Urothelium cell line (cell line): ENCODE results near the gene ST7.
A peak's percentile ranks its signal among the peaks of the same experiment; 100 is the strongest.

Source experiments
- DNase-seq: peaks from one replicate; pipeline ENCODE4 v3.0.0; 2011; ENCODE audit warnings: low spot score, mixed read lengths
- FAIRE-seq: peaks from 2 replicates; lab custom pipeline; 2011; peaks lifted over from hg19 to GRCh38; lab: Jason Lieb, UNC

ST7 gene

DNA sequence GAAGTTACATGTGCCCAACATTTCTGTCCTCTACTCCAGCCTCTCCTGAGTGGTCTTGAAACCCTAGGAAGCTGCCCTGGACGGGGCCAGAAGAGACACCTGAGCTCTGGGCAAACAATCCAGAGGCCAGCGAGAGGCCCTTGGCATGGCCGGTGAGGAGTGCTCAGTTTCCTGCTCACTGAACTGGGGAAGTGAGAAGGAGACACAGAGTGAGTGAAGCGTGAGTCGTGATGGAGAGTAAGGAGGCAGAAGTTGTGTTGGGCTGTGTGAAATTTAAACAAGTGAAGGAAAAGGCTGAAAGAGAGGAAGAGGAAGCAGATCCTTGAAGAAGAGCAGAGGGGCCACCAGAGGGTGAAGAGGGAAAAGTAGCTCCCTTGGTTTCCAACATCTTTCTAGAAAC is 296.4 kb downstream of the ST7 start:
- FAIRE-seq (no peak), DNase-seq (no peak)

DNA sequence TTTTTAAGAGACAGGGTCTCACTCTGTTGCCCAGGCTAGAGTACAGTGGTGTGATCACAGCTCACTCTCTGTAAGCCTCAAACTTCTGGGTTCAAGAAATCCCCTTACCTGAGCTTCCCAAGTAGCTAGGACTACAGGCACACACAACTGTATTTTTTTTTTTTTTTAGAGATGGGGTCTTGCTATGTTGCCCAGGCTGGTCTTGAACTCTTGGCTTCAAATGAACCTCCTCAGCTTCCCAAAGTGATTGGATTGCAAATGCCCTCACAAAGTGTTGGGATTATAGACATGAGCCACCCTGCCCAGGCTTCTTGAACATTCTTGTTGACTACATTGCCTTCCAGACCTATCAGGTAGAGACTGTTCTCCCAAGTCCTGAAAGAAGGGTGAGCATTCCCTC is 296.9 kb downstream of the ST7 start:
- DNase-seq = no peak
- no peak for FAIRE-seq

DNA sequence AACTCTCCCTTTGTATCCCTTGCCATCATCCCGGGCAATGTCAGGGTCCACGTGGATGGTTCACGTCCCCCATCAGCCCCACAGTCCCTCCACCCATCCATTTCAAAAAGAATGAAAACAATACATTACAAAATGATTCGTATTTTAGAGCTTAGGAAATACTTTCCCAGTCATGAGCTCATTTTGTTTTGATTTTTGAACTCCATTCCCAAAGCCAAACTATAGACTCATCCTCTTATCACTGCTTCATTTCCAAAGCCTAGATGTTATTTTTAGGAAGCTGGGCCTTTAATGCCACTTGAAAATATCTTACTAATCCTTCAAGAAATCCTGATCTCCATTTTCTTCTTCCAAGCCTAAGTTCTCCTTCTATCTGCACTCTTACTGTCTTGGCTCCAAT is 297.5 kb downstream of the ST7 start:
- DNase-seq = no peak
- FAIRE-seq = no peak

DNA sequence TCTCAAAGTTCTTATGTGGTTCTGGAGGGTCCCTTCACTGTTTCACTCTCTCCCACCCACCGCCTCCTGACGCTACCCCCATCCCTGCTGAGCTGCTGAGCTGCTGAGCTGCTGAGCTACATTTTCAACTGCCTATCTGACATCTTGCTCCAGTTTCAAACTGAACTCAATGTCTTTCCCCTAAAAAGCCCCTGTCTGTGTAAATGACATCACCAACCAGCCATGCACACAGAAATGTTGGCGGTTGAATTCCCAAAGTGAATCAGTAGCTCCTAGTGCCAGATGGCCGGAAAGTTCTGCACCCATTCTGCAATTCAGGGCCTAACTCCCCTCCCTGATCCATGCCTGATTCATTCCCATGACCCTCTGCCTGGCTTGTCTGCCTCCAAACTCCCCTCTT is 298.4 kb downstream of the ST7 start:
- FAIRE-seq = no peak
- peak; percentile 27 for DNase-seq

DNA sequence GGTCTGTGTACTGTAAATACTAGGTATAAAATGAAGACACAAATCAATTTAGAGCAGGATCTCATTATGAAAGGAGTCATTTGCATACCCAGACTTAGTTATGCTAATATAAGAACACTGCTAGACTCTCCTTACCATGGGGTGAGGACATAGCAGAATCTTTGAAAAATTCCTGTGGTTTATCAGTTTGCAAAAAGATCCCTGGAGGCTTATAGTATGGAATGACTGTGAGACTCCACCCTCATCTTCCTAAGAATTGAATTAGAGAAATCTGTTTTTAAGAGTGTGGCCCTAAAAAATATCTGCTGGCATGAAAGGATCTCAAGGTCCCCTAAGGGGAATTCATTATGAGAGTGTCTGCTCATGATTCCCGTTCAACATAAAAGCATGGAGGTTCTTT is 306.3 kb downstream of the ST7 start:
- DNase-seq (no peak), FAIRE-seq (no peak)

DNA sequence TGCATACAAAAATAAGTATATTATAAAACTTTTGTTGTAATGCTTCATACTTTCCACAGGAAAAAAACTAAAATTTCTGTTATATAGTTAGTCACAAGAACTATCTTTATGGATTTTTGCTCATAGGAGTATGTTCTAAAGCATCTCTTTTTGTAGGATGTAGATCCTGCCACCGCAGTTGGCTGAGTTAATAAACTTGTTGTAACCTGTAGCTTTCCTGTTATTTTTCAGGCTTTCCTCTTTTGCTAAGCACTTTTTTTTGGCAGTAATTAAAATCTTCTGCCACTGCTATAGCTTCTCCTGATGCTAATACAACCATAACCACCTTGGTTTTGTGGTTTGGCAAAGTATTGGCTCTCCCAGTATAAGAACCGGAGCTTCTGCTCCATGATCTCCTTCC is 309.2 kb downstream of the ST7 start:
- DNase-seq = no peak
- FAIRE-seq = no peak

DNA sequence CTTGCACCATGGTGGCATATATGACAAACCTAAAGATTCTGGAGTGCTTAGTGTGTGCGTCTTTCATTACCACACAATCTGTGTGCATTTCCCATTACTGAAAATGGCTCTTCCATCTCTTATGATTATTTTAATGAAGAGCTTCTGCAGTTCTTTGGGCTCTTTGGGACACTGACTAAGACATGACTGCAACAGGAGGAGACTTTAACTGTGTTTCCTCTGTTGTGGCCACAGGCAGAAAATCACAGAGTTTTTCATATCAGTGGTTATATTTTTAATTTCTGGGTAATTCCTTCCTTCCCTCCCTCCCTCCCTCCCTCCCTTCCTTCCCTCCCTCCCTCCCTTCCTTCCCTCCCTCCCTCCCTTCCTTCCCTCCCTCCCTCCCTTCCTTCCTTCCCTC is 311.4 kb downstream of the ST7 start:
- DNase-seq (no peak), FAIRE-seq (no peak)

DNA sequence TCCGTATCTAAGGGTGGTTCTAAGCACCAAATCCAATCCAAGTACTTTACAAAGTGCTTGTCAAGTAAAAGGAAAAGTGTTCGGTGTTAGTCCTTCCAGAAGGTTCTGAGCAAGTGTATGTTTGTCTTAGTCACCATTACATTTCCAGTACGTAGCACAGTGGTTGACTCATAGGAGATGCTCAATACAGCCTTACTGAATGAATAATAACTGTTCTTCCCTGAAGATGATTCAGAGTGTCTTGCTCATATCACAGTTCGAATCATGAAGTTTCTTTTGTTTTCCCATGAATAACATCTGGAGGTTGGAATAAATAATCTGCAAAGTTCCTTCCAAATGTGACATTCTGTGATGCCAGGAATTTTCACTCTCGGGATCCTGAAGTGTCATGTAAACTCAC is 316.1 kb downstream of the ST7 start:
- no peak for FAIRE-seq
- peak; percentile 43 for DNase-seq

DNA sequence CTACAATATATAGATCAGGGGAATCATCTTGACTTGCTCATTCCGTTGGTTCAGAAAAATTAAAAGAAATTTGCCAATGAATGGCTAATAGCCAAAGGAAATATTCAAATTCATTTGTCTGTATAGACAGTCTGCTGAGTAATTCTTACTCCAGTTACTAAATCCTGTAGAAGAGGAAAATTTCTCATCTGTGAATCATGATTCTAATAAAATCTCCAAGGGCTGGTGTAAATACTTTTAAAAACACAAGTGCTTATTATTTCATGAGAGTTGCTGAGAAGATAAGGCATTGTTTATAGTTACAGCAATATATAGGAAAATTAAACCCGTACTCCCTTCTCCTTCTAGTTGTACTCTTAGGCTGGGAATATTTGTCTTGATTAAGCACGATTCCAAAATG is 316.6 kb downstream of the ST7 start:
- DNase-seq = no peak
- no peak for FAIRE-seq

DNA sequence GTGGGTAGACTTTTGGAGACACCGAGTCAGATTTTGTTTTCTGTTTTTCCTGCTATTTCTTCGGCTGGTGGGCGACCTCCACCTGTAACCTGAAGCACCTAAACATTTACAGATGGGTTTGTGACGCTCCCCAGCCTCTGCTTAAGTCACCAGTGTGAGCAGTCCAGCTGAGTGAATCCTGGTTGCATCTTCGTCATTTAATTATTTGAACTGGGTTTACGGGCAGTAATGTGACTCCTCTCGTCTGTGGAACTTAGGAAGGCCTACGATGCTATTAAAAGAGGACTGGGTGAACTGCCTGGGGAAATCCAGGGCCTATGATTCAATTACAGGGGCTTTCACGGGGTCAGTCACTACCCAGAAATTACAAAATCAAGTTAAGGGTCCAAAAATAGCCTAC is 317.1 kb downstream of the ST7 start:
- FAIRE-seq = no peak
- no peak for DNase-seq

DNA sequence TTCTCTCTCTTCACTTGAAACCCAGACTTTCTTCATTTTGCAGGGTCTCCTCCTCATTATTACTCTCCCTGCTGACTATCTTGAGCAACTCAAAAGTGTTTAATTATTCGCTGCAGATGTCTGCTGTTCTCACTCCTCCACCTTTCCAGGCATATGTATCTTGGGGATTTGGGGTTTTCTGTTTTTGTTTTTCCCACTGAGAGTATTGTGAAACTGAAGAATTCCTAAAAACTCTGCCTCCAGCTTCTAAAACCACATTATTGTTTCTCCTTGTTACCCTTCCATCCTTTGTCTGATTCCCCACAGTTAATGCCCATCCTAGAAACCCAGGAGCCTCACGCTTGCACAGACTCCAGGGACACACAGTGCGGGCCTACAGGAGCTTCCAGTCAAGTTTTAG is 318.3 kb downstream of the ST7 start:
- FAIRE-seq = no peak
- no peak for DNase-seq

DNA sequence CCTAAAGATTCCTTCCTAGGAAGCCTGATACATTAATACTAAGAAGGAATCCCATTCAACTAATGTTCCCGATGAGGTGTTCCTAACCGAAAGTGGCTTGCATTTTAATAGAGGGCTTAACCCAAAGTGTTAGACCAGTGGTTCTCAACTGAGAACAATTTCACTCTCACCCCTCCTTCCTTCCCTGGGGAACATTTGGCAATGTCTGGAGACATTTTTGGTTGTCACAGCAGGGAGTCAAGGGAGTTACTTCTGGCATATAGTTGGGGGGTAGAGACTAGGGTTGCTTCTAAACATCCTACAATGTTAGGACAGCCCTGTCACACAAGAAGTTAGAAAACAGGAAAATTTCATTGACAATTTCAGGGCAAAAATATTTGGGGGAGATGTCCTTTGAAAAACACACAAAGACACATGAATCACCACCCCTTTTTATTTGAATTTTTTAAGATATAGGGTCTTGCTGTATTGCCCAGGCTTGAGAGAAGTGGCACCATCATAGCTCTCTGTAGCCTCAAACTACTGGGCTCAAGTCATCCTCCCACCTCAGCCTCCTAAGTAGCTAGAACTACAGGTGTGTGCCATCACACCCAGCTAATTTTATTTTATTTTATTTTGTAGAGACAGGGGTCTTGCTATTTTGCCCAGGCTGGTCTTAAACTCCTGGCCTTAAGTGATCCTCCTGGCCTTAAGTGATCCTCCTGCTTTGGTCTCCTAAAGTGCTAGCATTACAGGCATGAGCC is 318.9 kb downstream of the ST7 start:
- FAIRE-seq (no peak), DNase-seq (no peak)

DNA sequence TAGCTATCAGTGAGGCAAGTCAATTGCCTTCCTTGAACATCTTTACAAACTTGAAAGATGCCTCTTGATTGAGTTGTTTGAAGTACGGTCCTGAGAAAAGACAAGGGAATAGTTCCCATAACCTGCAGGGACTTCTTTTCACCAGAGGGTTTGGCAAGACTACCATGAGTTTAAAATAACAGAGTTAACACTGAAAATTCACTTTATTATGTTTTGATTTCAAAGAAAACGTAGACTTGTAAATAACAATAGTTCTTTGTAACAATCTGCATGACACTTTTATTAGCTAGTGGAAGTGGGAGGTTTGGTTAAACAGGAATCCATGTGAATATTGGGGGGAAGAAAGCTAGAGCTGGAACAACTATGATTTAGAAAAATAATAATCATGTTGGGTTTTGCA is 320.0 kb downstream of the ST7 start:
- FAIRE-seq = no peak
- no peak for DNase-seq

DNA sequence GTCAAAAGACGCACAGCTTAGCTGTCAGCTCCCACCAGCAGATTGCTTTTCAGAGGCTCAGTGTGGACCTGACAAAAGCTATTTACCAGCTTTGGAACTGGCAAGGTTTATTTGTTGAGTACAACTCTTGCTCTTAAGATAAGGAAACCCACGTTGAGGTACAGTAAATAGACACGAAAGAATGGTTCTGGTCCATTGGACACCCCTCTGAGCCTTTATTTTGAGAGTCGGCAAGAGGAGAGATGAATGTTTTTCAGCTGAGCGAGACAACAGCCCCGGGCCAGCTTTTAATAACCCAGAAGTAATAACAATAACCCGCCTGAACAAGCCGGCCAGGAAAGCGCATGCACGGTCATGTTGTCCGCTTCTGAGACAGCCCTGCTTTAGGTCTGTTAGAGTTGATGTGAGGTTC is 320.5 kb downstream of the ST7 start:
- DNase-seq (no peak), FAIRE-seq (no peak)

DNA sequence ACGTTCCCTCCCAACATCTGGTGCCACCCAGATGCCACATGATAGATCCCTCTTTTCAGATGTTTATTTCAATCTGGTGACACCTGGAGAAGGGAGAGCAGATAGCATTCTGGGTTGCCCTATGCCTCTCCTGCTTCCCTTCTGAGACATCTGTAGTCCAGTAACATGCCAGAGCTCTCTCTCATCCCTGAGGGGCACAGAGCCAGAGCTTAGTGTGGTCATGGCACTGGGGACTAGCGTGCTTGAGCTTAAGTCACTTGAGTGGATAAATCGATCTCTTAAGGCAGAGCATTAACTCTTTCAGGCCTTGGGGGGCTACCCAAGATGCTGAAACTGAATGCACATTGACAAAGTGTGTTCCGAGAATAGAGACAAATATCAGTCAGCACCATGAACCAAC is 321.6 kb downstream of the ST7 start:
- DNase-seq = no peak
- FAIRE-seq = no peak

DNA sequence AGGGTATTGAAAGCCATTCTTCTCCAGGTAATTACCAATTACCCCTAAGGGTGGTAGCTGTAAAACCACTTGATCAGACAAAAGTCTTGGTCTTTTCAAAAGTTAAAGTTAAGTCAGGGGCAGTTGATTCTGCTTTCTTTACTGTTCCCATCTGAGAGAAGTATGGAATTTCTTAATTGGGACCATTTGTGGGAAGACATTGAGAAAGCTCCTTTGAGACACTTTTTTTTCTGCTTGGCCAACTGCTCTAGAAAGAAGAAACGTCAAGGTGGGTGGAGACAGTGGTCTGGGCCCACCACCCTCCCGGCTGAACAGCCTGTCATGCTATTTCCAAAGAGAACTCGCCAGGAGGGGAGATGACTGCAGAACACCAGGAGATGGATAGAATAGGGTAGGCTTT is 324.3 kb downstream of the ST7 start:
- FAIRE-seq (no peak), DNase-seq (no peak)

DNA sequence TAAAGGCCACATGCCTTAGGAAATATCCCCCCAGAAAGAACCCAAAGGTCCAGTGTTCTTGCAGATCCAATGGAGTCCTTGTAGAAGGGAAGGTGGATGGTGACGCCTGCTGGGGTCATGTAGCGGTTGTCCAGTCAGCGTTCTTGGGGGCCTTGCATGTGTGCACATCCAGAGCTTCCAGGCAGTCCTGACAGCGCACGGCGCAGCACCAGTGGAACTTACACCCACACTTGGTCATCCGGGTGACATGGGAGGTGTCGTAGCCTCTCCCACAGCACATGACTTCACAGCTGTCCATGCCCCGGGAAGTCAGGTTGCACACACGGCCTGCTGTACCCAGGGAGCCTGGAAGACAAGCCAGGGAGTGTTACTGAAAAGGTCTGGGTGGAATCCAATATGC is 324.7 kb downstream of the ST7 start:
- no peak for FAIRE-seq
- DNase-seq = no peak

DNA sequence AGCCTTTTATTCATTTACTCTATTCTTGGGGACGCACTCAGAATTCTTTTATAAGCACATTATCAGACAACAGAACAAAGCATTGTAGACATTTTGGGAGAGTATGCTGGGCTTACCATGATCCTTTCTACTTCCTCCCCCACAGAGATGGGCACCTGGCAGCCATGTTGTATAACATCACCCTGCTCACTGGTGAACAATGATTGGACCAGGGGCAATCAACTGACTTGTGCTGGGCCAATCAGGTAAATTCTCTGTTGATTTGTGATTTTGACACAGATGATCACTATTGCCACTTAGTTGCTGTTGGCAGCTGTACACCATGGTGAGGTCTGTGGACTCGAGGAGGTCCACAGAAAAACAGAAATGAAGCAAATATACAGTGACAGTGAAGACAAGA is 325.9 kb downstream of the ST7 start:
- no peak for DNase-seq
- no peak for FAIRE-seq
